GM23338 (cell line): ENCODE results near the gene FDX1. TPM values are rescaled to one million over a fixed set of nuclear protein-coding genes. Genes with fewer than 3 reads are reported as not detected.
A peak's percentile ranks its signal among the peaks of the same experiment; 100 is the strongest.

ENCODE experiments used
- ATAC-seq: fragments of 200-7000 bp; cut with Tn5 transposase; 3 replicates; pipeline ENCODE4 v1.9.1; 2020
- DNase-seq: peaks from one replicate; pipeline ENCODE4 v3.0.0-alpha.2; 2015; ENCODE audit warnings: low spot score
- H2AFZ ChIP-seq: fragments of 200-600 bp; sonication (generic); 2 replicates; pipeline ENCODE4 v1.8.0; 2016; ENCODE audit warnings: antibody characterized with exemption, mild to moderate bottlenecking, moderate library complexity
- H3F3A ChIP-seq: fragments of 200-600 bp; sonication (generic); replicated peaks from 2 replicates; pipeline ENCODE4 v1.8.0; 2017; ENCODE audit warnings: antibody characterized with exemption, mixed run types, low read depth
- H3K27ac ChIP-seq: fragments of 200-600 bp; sonication (generic); 2 replicates; pipeline ENCODE4 v1.6.1; 2016; ENCODE audit warnings: low read depth
- H3K27me3 ChIP-seq: fragments of 200-600 bp; sonication (generic); 2 replicates; pipeline ENCODE4 v1.8.0; 2016; ENCODE audit warnings: mild to moderate bottlenecking, mixed run types, moderate library complexity; ENCODE audit not compliant: insufficient read depth
- H3K36me3 ChIP-seq: fragments of 200-600 bp; sonication (generic); 2 replicates; pipeline ENCODE4 v1.8.0; 2016; ENCODE audit warnings: mild to moderate bottlenecking; ENCODE audit not compliant: insufficient read depth
- H3K4me1 ChIP-seq: fragments of 200-600 bp; sonication (generic); 2 replicates; pipeline ENCODE4 v1.8.0; 2016; ENCODE audit warnings: mild to moderate bottlenecking, moderate library complexity; ENCODE audit not compliant: insufficient read depth
- H3K4me2 ChIP-seq: fragments of 200-600 bp; sonication (generic); 2 replicates; pipeline ENCODE4 v1.7.1; 2017; ENCODE audit warnings: mixed run types
- H3K4me3 ChIP-seq: fragments of 200-600 bp; sonication (generic); 2 replicates; pipeline ENCODE4 v1.6.1; 2016; ENCODE audit warnings: mixed run types
- H3K79me2 ChIP-seq: fragments of 200-600 bp; sonication (generic); replicated peaks from 2 replicates; pipeline ENCODE4 v1.8.0; 2017; ENCODE audit warnings: mild to moderate bottlenecking; ENCODE audit not compliant: insufficient read depth
- H3K9me2 ChIP-seq: fragments of 200-600 bp; sonication (generic); 2 replicates; pipeline ENCODE4 v1.8.0; 2017; ENCODE audit not compliant: insufficient read depth
- H4K20me1 ChIP-seq: fragments of 200-600 bp; sonication (generic); replicated peaks from 2 replicates; pipeline ENCODE4 v1.8.0; 2017; ENCODE audit warnings: mild to moderate bottlenecking; ENCODE audit not compliant: insufficient read depth
- H3K27ac Mint-ChIP-seq: 2 replicates; pipeline ENCODE4 v1.8.0; 2020; ENCODE audit warnings: inconsistent platforms, mild to moderate bottlenecking, moderate library complexity, mixed read lengths
- H3K27me3 Mint-ChIP-seq: 3 replicates; pipeline ENCODE4 v1.8.0; 2022; ENCODE audit warnings: low read depth, mild to moderate bottlenecking, moderate library complexity, mixed read lengths, inconsistent platforms; ENCODE audit not compliant: insufficient read depth, poor library complexity
- H3K36me3 Mint-ChIP-seq: 3 replicates; pipeline ENCODE4 v1.8.0; 2021; ENCODE audit warnings: low read depth, mild to moderate bottlenecking, inconsistent platforms, moderate library complexity, mixed read lengths
- H3K4me1 Mint-ChIP-seq: 3 replicates; pipeline ENCODE4 v1.8.0; 2020; ENCODE audit warnings: mild to moderate bottlenecking, inconsistent platforms, mixed read lengths
- H3K4me3 Mint-ChIP-seq: 3 replicates; pipeline ENCODE4 v1.8.0; 2021; ENCODE audit warnings: moderate library complexity, mild to moderate bottlenecking, inconsistent platforms, mixed read lengths
- H3K9me3 Mint-ChIP-seq: 3 replicates; pipeline ENCODE4 v1.8.0; 2020; ENCODE audit warnings: moderate library complexity, mild to moderate bottlenecking, inconsistent platforms, mixed read lengths
- CTCF ChIP-seq, 2 experiments: fragments of 200-600 bp in 1 of 2; sonication (generic) in 1 of 2; conservative IDR thresholded peaks; 2 replicates each; pipeline versions ENCODE4 v1.5.1 to v1.6.1; 2016 to 2017; ENCODE audit warnings: antibody characterized with exemption in 2 of 2, low read depth in 2 of 2, mild to moderate bottlenecking in 2 of 2, moderate library complexity in 1 of 2
- ETS1 ChIP-seq: IDR thresholded peaks from 2 replicates; pipeline ENCODE4 v1.6.1; 2016; ENCODE audit warnings: antibody characterized with exemption
- EZH2 ChIP-seq: fragments of 200-600 bp; sonication (generic); IDR thresholded peaks from one replicate; pipeline ENCODE4 v1.8.0; 2017; ENCODE audit warnings: antibody characterized with exemption, mild to moderate bottlenecking, low read depth; ENCODE audit not compliant: unreplicated experiment
- JUNB ChIP-seq: IDR thresholded peaks from one replicate; pipeline ENCODE4 v1.6.1; 2016; ENCODE audit warnings: antibody characterized with exemption; ENCODE audit not compliant: unreplicated experiment
- POLR2AphosphoS5 ChIP-seq: IDR thresholded peaks from 2 replicates; pipeline ENCODE4 v1.6.1; 2016; ENCODE audit warnings: antibody characterized with exemption, low read depth
- REST ChIP-seq: IDR thresholded peaks from one replicate; pipeline ENCODE4 v1.6.1; 2018; ENCODE audit warnings: antibody characterized with exemption; ENCODE audit not compliant: unreplicated experiment
- ZNF331 ChIP-seq: fragments of 250-450 bp; sonication (Bioruptor Pico); IDR thresholded peaks from 2 replicates; pipeline ENCODE4 v1.5.0; 2020; ENCODE audit warnings: low read depth, mild to moderate bottlenecking, moderate library complexity
- polyA plus RNA-seq: library from polyadenylated mRNA; unstranded; fragments of >200 nt; fragmentation: Nextera tagmentation; extraction: Ambion mirVana; gene quantifications from 2 replicates; pipeline ENCODE4 v1.2.1, GENCODE V29; 2016
- total RNA-seq: library from RNA; depleted of rRNA; stranded (reverse); fragments of >200 nt; shearing (Covaris generic); gene quantifications from 2 replicates; pipeline ENCODE4 v1.2.3, GENCODE V29; 2014

Gene FDX1
- total and polyA plus RNA-seq, 2 experiments from 2014 or later, result 11.1 to 15.9 TPM

GRCh38 chr11:110433393-110434333 is 3.9 kb downstream of the FDX1 start:
- no peaks in the 10 kb centered on the region for H3K36me3 ChIP-seq
- H3K4me3 ChIP-seq, result no peak overlapping the region
- peaks cover 28% of the 10 kb centered on the region; the same call in 2 of the 3 replicates for H3K4me1 Mint-ChIP-seq
- no peaks in the 10 kb centered on the region; the same call in 1 of the 2 replicates for H3F3A ChIP-seq
- H3K4me2 ChIP-seq, result no peak overlapping the region
- H3K27me3 ChIP-seq, result peaks cover 4% of the 10 kb centered on the region; the same call in 1 of the 2 replicates
- H4K20me1 ChIP-seq, result no peaks in the 10 kb centered on the region; the same call in 1 of the 2 replicates
- H3K9me3 Mint-ChIP-seq, result no peaks in the 10 kb centered on the region
- H2AFZ ChIP-seq, result no peak overlapping the region
- H3K27me3 Mint-ChIP-seq, result no peaks in the 10 kb centered on the region
- H3K79me2 ChIP-seq, result peaks cover 46% of the 10 kb centered on the region
- peaks cover 14% of the 10 kb centered on the region for H3K36me3 Mint-ChIP-seq
- no peak overlapping the region for H3K4me3 Mint-ChIP-seq
- TF ChIP-seq ZNF331 (CRISPR knock-in tag) (no peak), EZH2 (no peak), POLR2AphosphoS5 (no peak), CTCF (conservative IDR thresholded peaks at IDR 0.05; ENCODE audit: low read depth in 2 of 2) (peak in 1 of 2 experiments; percentile 75; a peak in 3 of 4 replicates), ETS1 (no peak), JUNB (no peak), REST (no peak)
- DNase-seq (peak; percentile 48), ATAC-seq (no peak)
- H3K9me2 ChIP-seq, result 0 out of 2 replicates have a peak, but pooled peaks cover 1% of the 10 kb centered on the region
- peaks cover 23% of the 10 kb centered on the region for H3K4me1 ChIP-seq
- no peak overlapping the region for H3K27ac Mint-ChIP-seq
- no peak overlapping the region for H3K27ac ChIP-seq
